K562 (cell line): ENCODE measurements around the gene SNCB. TPM values are rescaled to one million over a fixed set of nuclear protein-coding genes. Genes with fewer than 3 reads are reported as not detected.

ENCODE experiments used
- ATAC-seq: fragments of 200-7000 bp; cut with Tn5 transposase; 3 replicates; pipeline ENCODE4 v1.9.1; 2020; ENCODE audit warnings: moderate library complexity
- BruUV-seq: library from RNA; stranded (reverse); fragments of 400-500 nt; replicated peaks from 2 replicates; lab custom pipeline; 2021; lab: Mats Ljungman, UMichigan
- CTCF ChIA-PET: fragments of 300-600 bp; formaldehyde crosslinking; extraction: SDS; loops from one replicate; lab custom pipeline; 2021; ENCODE audit warnings: low intra/inter-chr PET ratio; lab: Yijun Ruan, JAX
- POLR2A ChIA-PET: fragments of 300-600, 350-650 bp; sonication (Branson Sonifier 250); formaldehyde crosslinking; extraction: SDS; loops from one replicate; lab custom pipeline; 2021; ENCODE audit warnings: antibody characterized with exemption, inconsistent platforms; lab: Yijun Ruan, JAX
- DNase-seq, 4 experiments: peaks; one replicate each; pipeline versions ENCODE4 v3.0.0 to v3.0.0-alpha.2; 2011 to 2018; ENCODE audit warnings: low spot score in 3 of 4, mixed read lengths in 3 of 4; ENCODE audit errors: extremely low read depth in 1 of 4
- FAIRE-seq: peaks from 2 replicates; lab custom pipeline; 2011; peaks lifted over from hg19 to GRCh38; lab: Jason Lieb, UNC
- H2AFZ ChIP-seq: 2 replicates; pipeline ENCODE4 v1.6.0; 2011; ENCODE audit warnings: low read depth, low read length, control low read depth, inconsistent platforms
- H3K27ac ChIP-seq: fragments of 200-600 bp; 3 replicates; pipeline ENCODE4 v1.8.0; 2011; ENCODE audit warnings: low read depth, mild to moderate bottlenecking, control low read depth, inconsistent platforms, low read length, moderate library complexity, mixed read lengths; ENCODE audit errors: extremely low read depth
- H3K27me3 ChIP-seq, 2 experiments: fragments of 300-600 bp in 1 of 2; 2 replicates in 1 of 2; 3 replicates in 1 of 2; pipeline versions ENCODE4 v1.6.0 to v1.8.0; 2011; ENCODE audit warnings: inconsistent platforms in 2 of 2, low read length in 2 of 2, mild to moderate bottlenecking in 1 of 2, mixed read lengths in 1 of 2, moderate library complexity in 1 of 2; ENCODE audit not compliant: control insufficient read depth in 2 of 2, insufficient read depth in 2 of 2
- H3K36me3 ChIP-seq: fragments of 300-600 bp; 3 replicates; pipeline ENCODE4 v1.8.0; 2011; ENCODE audit warnings: mild to moderate bottlenecking, low read length, inconsistent platforms; ENCODE audit not compliant: control insufficient read depth, insufficient read depth
- H3K4me1 ChIP-seq, 2 experiments: fragments of 200-600 bp in 1 of 2; replicated peaks in 1 of 2; 2 replicates in 1 of 2; 3 replicates in 1 of 2; pipeline versions ENCODE4 v1.5.1 to v1.8.0; 2011; ENCODE audit warnings: inconsistent platforms in 2 of 2, low read length in 2 of 2, mild to moderate bottlenecking in 1 of 2, mixed read lengths in 1 of 2, moderate library complexity in 1 of 2; ENCODE audit not compliant: control insufficient read depth in 2 of 2, insufficient read depth in 2 of 2
- H3K4me2 ChIP-seq: 2 replicates; pipeline ENCODE4 v1.6.1; 2011; ENCODE audit warnings: low read length, control low read depth, inconsistent platforms, mixed read lengths; ENCODE audit not compliant: insufficient read depth
- H3K4me3 ChIP-seq: fragments of 200-600 bp; sonication (generic), shearing (Covaris generic); 2 replicates; pipeline ENCODE4 v1.5.1; 2016; ENCODE audit warnings: control low read depth, inconsistent platforms
- H3K79me2 ChIP-seq: fragments of 200-600 bp; 3 replicates; pipeline ENCODE4 v1.8.0; 2011; ENCODE audit warnings: low read length, inconsistent platforms; ENCODE audit not compliant: control insufficient read depth, insufficient read depth
- H3K9ac ChIP-seq, 2 experiments: 2 replicates each; pipeline versions ENCODE4 v1.6.0 to v1.6.1; 2011; ENCODE audit warnings: low read depth in 2 of 2, low read length in 2 of 2, control low read depth in 1 of 2, inconsistent platforms in 1 of 2, mild to moderate bottlenecking in 1 of 2, mixed read lengths in 1 of 2; ENCODE audit not compliant: insufficient read depth in 1 of 2
- H3K9me1 ChIP-seq: one replicate; pipeline ENCODE4 v1.6.0; 2011; ENCODE audit warnings: inconsistent platforms, mild to moderate bottlenecking, low read length, moderate library complexity; ENCODE audit not compliant: control insufficient read depth, insufficient read depth
- H3K9me3 ChIP-seq: replicated peaks from 2 replicates; pipeline ENCODE4 v1.5.1; 2011; ENCODE audit warnings: low read depth, low read length, inconsistent platforms; ENCODE audit not compliant: control insufficient read depth, insufficient read depth
- H4K20me1 ChIP-seq: replicated peaks from 2 replicates; pipeline ENCODE4 v1.6.1; 2011; ENCODE audit warnings: low read length, inconsistent platforms, mixed read lengths; ENCODE audit not compliant: control insufficient read depth, insufficient read depth
- ADNP ChIP-seq: fragments of 200-800 bp; sonication (Bioruptor generic); IDR thresholded peaks from 2 replicates; pipeline ENCODE4 v1.6.1; 2016; ENCODE audit warnings: missing genetic modification characterization, missing compliant biosample characterization
- BCOR ChIP-seq: fragments of 450-650 bp; IDR thresholded peaks from 2 replicates; pipeline ENCODE4 v1.6.1; 2016
- C11orf30 ChIP-seq: fragments of 450-650 bp; IDR thresholded peaks from 2 replicates; pipeline ENCODE4 v1.6.1; 2016; ENCODE audit warnings: low read depth, mild to moderate bottlenecking
- CBFA2T3 ChIP-seq: fragments of 450-650 bp; IDR thresholded peaks from 2 replicates; pipeline ENCODE4 v1.6.1; 2017
- CBX1 ChIP-seq: sonication (generic); IDR thresholded peaks from 2 replicates; pipeline ENCODE4 v1.6.1; 2016; ENCODE audit warnings: antibody characterized with exemption, low read depth, mild to moderate bottlenecking
- CEBPB ChIP-seq: fragments of 450-650 bp; IDR thresholded peaks from 2 replicates; pipeline ENCODE4 v1.6.1; 2016; ENCODE audit warnings: missing genetic modification characterization, missing compliant biosample characterization
- CHD4 ChIP-seq: fragments of 200-600 bp; sonication (generic); IDR thresholded peaks from 3 replicates; pipeline ENCODE4 v1.6.1; 2012; ENCODE audit warnings: low read depth, mild to moderate bottlenecking, mixed read lengths, low read length, inconsistent platforms; ENCODE audit not compliant: insufficient read depth, insufficient replicate concordance, poor library complexity, severe bottlenecking
- E2F4 ChIP-seq: sonication (generic); formaldehyde crosslinking; IDR thresholded peaks from 2 replicates; pipeline ENCODE4 v1.8.0; 2022; ENCODE audit warnings: mild to moderate bottlenecking, low read depth, missing genetic modification reagents
- GABPB1 ChIP-seq: sonication (generic); formaldehyde crosslinking; IDR thresholded peaks from 2 replicates; pipeline ENCODE4 v1.8.0; 2022; ENCODE audit warnings: mild to moderate bottlenecking, missing genetic modification reagents
- HDAC1 ChIP-seq, 2 experiments: fragments of 450-650 bp; IDR thresholded peaks; 2 replicates each; pipeline ENCODE4 v1.6.1; 2016 to 2017; ENCODE audit warnings: inconsistent platforms in 1 of 2, mild to moderate bottlenecking in 1 of 2, moderate library complexity in 1 of 2
- HDAC8 ChIP-seq: fragments of 450-650 bp; IDR thresholded peaks from 2 replicates; pipeline ENCODE4 v1.6.1; 2016; ENCODE audit warnings: mild to moderate bottlenecking, missing genetic modification characterization, moderate library complexity, missing compliant biosample characterization
- HDGF ChIP-seq: fragments of 450-650 bp; IDR thresholded peaks from 2 replicates; pipeline ENCODE4 v1.6.1; 2016
- KDM4B ChIP-seq, 2 experiments: fragments of 450-650 bp in 1 of 2; sonication (generic) in 1 of 2; IDR thresholded peaks; 2 replicates each; pipeline ENCODE4 v1.6.1; 2016 to 2017; ENCODE audit warnings: borderline replicate concordance in 2 of 2, antibody characterized with exemption in 1 of 2, low read depth in 1 of 2, mild to moderate bottlenecking in 1 of 2
- POLR2H ChIP-seq: IDR thresholded peaks from 2 replicates; pipeline ENCODE4 v1.6.1; 2016; ENCODE audit warnings: missing genetic modification characterization, low read depth, mild to moderate bottlenecking, control low read depth, missing compliant biosample characterization, moderate library complexity
- POU5F1 ChIP-seq: fragments of 150-350 bp; IDR thresholded peaks from 2 replicates; pipeline ENCODE4 v1.6.1; 2014; ENCODE audit warnings: borderline replicate concordance, low read length, low read depth, mild to moderate bottlenecking; ENCODE audit not compliant: partially characterized antibody
- RBM39 ChIP-seq: fragments of 200-400 bp; formaldehyde crosslinking; optimal IDR thresholded peaks from 2 replicates; pipeline ENCODE3; 2018; ENCODE audit warnings: low read depth, low read length
- SMARCA5 ChIP-seq: fragments of 450-650 bp; IDR thresholded peaks from 2 replicates; pipeline ENCODE4 v1.6.1; 2016
- SNRNP70 ChIP-seq: fragments of 200-400 bp; formaldehyde crosslinking; optimal IDR thresholded peaks from 2 replicates; pipeline ENCODE3; 2017; ENCODE audit warnings: low read depth, low read length
- SRSF3 ChIP-seq: fragments of 200-400 bp; formaldehyde crosslinking; IDR thresholded peaks from 2 replicates; pipeline ENCODE4 v1.6.1; 2016; ENCODE audit warnings: mild to moderate bottlenecking, low read length, moderate library complexity; ENCODE audit not compliant: insufficient read depth
- THRAP3 ChIP-seq: fragments of 450-650 bp; IDR thresholded peaks from 2 replicates; pipeline ENCODE4 v1.6.1; 2016; ENCODE audit warnings: mild to moderate bottlenecking, inconsistent platforms, borderline replicate concordance
- U2AF1 ChIP-seq: fragments of 200-400 bp; formaldehyde crosslinking; optimal IDR thresholded peaks from 2 replicates; pipeline ENCODE3; 2017; ENCODE audit warnings: mild to moderate bottlenecking, low read depth, low read length, moderate library complexity
- ZNF165 ChIP-seq: fragments of 250-450 bp; sonication (Bioruptor Pico); IDR thresholded peaks from 2 replicates; pipeline ENCODE4 v1.4.0; 2020; ENCODE audit warnings: borderline replicate concordance
- ZNF586 ChIP-seq: fragments of 450-650 bp; formaldehyde crosslinking; conservative IDR thresholded peaks from 2 replicates; pipeline ENCODE4 v1.4.0; 2020; ENCODE audit warnings: mild to moderate bottlenecking, moderate library complexity
- WGBS: fragments of 100-300 bp; shearing (Covaris generic); methylation state at CpG from one replicate; pipeline ENCODE4 v1.1.6; 2016; ENCODE audit warnings: low coverage, mixed read lengths; ENCODE audit not compliant: insufficient coverage; ENCODE audit errors: missing lambda C conversion rate; 5-methylcytosine and 5-hydroxymethylcytosine counted together
- in situ Hi-C: fragments of 300-500 bp; cut with MboI; formaldehyde crosslinking; loops from 4 replicates; pipeline ENCODE4 v1.15.0; 2018; ENCODE audit warnings: inconsistent platforms, mixed read lengths
- intact Hi-C: fragments of 100-400 bp; cut with micrococcal nuclease; formaldehyde crosslinking; loops from 2 replicates; pipeline ENCODE4 v1.14.2; 2022
- polyA plus RNA-seq, 8 experiments: library from polyadenylated mRNA; depleted of rRNA in 4 of 8; stranded (reverse) in 5 of 8; unstranded in 3 of 8; fragments of >200 nt; fragmentation: Nextera tagmentation in 2 of 8; fragmentation: Illumina TruSeq in 1 of 8; extraction: Ambion mirVana in 2 of 8; extraction: Trizol in 1 of 8; gene quantifications; 2 replicates each; pipeline versions ENCODE4 v1.2.1 to v1.2.3, GENCODE V29; 2011 to 2014; ENCODE audit warnings: inconsistent platforms in 1 of 8, missing spikeins in 1 of 8
- total RNA-seq, 7 experiments: library from RNA; depleted of rRNA in 6 of 7; stranded (reverse); fragments of >200 nt in 6 of 7; fragmentation: Illumina TruSeq in 2 of 7; extraction: Trizol in 2 of 7; gene quantifications; 2 replicates each; pipeline versions ENCODE4 v1.2.1 to v1.2.3, GENCODE V29; 2011 to 2021; ENCODE audit warnings: low replicate concordance in 1 of 7

Gene SNCB
- total and polyA plus RNA-seq, 9 of the 15 experiments (the other 6 are each of a cell fraction or from before 2014, with no cell fraction given), result not detected

GRCh38 chr5:176608142-176608705 lies 22.1 kb downstream of the SNCB start (continued):
- no peak for TF ChIP-seq GABPB1
- TF ChIP-seq, all 486 proteins: peak for 0

DNA sequence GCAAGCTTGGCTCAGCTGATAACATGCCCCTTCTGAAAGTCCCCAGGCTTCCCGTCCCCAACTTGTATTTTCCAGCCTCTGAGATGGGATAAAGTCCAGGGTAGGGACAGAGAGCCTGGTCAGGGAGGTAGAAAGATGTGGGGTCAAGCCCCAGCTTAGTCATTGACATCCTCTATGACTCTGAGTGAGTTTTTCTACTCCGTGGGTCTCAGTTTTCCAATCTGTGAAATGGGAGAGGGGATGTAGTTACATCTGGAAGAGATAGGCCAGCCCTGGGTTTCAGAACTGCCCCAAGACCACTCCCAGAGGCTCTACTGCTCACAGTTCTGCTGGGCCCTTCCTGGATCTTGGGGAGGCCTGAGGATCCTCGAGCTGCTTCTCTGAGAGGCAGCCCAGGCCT lies 23.5 kb downstream of the SNCB start:
- Histone ChIP-seq H3K9me3 (no peaks in the 10 kb centered on the region), H3K9ac (peak overlapping the region; percentile 31 to 61; a peak in 2 of 4 replicates), H3K79me2 (peaks cover 2% of the 10 kb centered on the region; the same call in 1 of the 3 replicates), H3K9me1 (peaks cover 7% of the 10 kb centered on the region), H3K27ac (peak overlapping the region; percentile 22; the same call in 1 of the 3 replicates), H2AFZ (no peak overlapping the region), H3K27me3 (no peaks in the 10 kb centered on the region), H3K4me1 (peaks cover 23 to 31% of the 10 kb centered on the region in 2 experiments; a peak in 4 of 5 replicates), H3K36me3 (peaks cover 3% of the 10 kb centered on the region; the same call in 2 of the 3 replicates), H4K20me1 (peaks cover 32% of the 10 kb centered on the region), H3K4me3 (no peak overlapping the region), H3K4me2 (no peak overlapping the region)
- intact Hi-C loops (no loop called here), in situ Hi-C loops (no loop called here)
- 73% methylated on average over 3 of the region's 3 CpGs for WGBS
- no TSS peak for BruUV-seq
- FAIRE-seq (no peak), ATAC-seq (no peak), DNase-seq (no peak)
- ChIA-PET CTCF (no interaction called here), POLR2A (interaction anchor here (1.4 to 1.8 kb wide), 2 partner anchors 19 to 70 kb away, joined by 4 to 5 read pairs; partner anchors contain the start of gene RNF44)
- TF ChIP-seq POU5F1 (no peak), CEBPB (no peak), BCOR (peak; percentile 92), SRSF3 (no peak), ADNP (tag) (peak; percentile 59; the same call in 1 of the 2 replicates), ZNF586 (no peak), E2F4 (no peak), HDGF (no peak), CBX1 (0 out of 2 replicates have a peak, but pooled peaks have one; percentile 39), CHD4 (peak; percentile 52), C11orf30 (no peak), THRAP3 (no peak), RBM39 (no peak), ZNF165 (CRISPR knock-in tag) (no peak), CBFA2T3 (no peak), SNRNP70 (no peak), KDM4B (IDR thresholded peaks at IDR 0.05; ENCODE audit: borderline replicate concordance in 2 of 2, low read depth in 1 of 2) (no peak), HDAC8 (tag) (no peak), POLR2H (tag) (no peak), SMARCA5 (peak; percentile 58; the same call in 1 of the 2 replicates), HDAC1 (IDR thresholded peaks at IDR 0.05) (0 out of 4 replicates have a peak, but pooled peaks of 1 of the 2 experiments have one; percentile 29), U2AF1 (no peak)
